SU-DHL-6 (cell line): ENCODE data around the gene GSK3A.

Experiments
- EZH2phosphoT487 ChIP-seq: fragments of 200-600 bp; sonication (generic), shearing (Covaris generic); conservative IDR thresholded peaks from 2 replicates; pipeline ENCODE4 v1.6.1; 2018; ENCODE audit warnings: mild to moderate bottlenecking, antibody characterized with exemption, low read length, moderate library complexity, mixed read lengths
- TF ChIP-seq, protein P1 (sequence below): fragments of 200-600 bp; sonication (generic); IDR thresholded peaks from one replicate; pipeline ENCODE4 v1.5.1; 2017; ENCODE audit warnings: antibody characterized with exemption, mild to moderate bottlenecking, low read length, moderate library complexity; ENCODE audit not compliant: insufficient read depth, poor library complexity, severe bottlenecking

- no peak for TF ChIP-seq EZH2phosphoT487
- TF ChIP-seq, protein P1, sequence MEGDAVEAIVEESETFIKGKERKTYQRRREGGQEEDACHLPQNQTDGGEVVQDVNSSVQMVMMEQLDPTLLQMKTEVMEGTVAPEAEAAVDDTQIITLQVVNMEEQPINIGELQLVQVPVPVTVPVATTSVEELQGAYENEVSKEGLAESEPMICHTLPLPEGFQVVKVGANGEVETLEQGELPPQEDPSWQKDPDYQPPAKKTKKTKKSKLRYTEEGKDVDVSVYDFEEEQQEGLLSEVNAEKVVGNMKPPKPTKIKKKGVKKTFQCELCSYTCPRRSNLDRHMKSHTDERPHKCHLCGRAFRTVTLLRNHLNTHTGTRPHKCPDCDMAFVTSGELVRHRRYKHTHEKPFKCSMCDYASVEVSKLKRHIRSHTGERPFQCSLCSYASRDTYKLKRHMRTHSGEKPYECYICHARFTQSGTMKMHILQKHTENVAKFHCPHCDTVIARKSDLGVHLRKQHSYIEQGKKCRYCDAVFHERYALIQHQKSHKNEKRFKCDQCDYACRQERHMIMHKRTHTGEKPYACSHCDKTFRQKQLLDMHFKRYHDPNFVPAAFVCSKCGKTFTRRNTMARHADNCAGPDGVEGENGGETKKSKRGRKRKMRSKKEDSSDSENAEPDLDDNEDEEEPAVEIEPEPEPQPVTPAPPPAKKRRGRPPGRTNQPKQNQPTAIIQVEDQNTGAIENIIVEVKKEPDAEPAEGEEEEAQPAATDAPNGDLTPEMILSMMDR, result no peak
Measured at GRCh38 chr19:42278452-42279154, 36.2 kb upstream of the GSK3A start.
